Loucy (cell line): ENCODE data around the gene PIGU.

Source experiments
- H2AFZ ChIP-seq: fragments of 200-600 bp; sonication (generic); 2 replicates; pipeline ENCODE4 v1.6.0; 2016; ENCODE audit warnings: antibody characterized with exemption, mild to moderate bottlenecking, low read length, moderate library complexity
- H3F3A ChIP-seq: fragments of 200-600 bp; 2 replicates; pipeline ENCODE4 v1.6.0; 2016; ENCODE audit warnings: antibody characterized with exemption, low read depth, mild to moderate bottlenecking
- H3K27me3 ChIP-seq: fragments of 200-600 bp; sonication (generic); 2 replicates; pipeline ENCODE4 v1.6.1; 2014; ENCODE audit warnings: low read length, mild to moderate bottlenecking; ENCODE audit not compliant: insufficient read depth, poor library complexity, severe bottlenecking
- H3K36me3 ChIP-seq: fragments of 200-600 bp; sonication (generic); 2 replicates; pipeline ENCODE4 v1.6.1; 2016; ENCODE audit warnings: low read length; ENCODE audit not compliant: insufficient read depth
- H3K4me1 ChIP-seq: fragments of 200-600 bp; sonication (generic); 2 replicates; pipeline ENCODE4 v1.5.1; 2014; ENCODE audit warnings: low read length, mild to moderate bottlenecking; ENCODE audit not compliant: insufficient read depth, poor library complexity, severe bottlenecking
- H3K4me2 ChIP-seq: fragments of 200-600 bp; sonication (generic); 2 replicates; pipeline ENCODE4 v1.6.0; 2014; ENCODE audit warnings: antibody characterized with exemption, low read length, low read depth, mild to moderate bottlenecking; ENCODE audit not compliant: poor library complexity, severe bottlenecking
- H3K4me3 ChIP-seq: fragments of 200-600 bp; sonication (generic); 2 replicates; pipeline ENCODE4 v1.5.1; 2014; ENCODE audit warnings: low read length, mild to moderate bottlenecking, mixed read lengths; ENCODE audit not compliant: poor library complexity, severe bottlenecking
- H3K79me2 ChIP-seq: fragments of 200-600 bp; sonication (generic); 2 replicates; pipeline ENCODE4 v1.6.1; 2014; ENCODE audit warnings: low read length; ENCODE audit not compliant: insufficient read depth
- H3K9ac ChIP-seq: fragments of 200-600 bp; sonication (generic); 2 replicates; pipeline ENCODE4 v1.6.0; 2014; ENCODE audit warnings: mild to moderate bottlenecking, low read depth, low read length, moderate library complexity; ENCODE audit not compliant: poor library complexity, severe bottlenecking
- H3K9me2 ChIP-seq: fragments of 200-600 bp; sonication (generic); replicated peaks from 2 replicates; pipeline ENCODE4 v1.6.1; 2016; ENCODE audit warnings: low read depth, low read length, mixed read lengths
- H3K9me3 ChIP-seq: fragments of 200-600 bp; sonication (generic); 2 replicates; pipeline ENCODE4 v1.6.1; 2014; ENCODE audit warnings: mild to moderate bottlenecking, antibody characterized with exemption, low read length, low read depth; ENCODE audit not compliant: insufficient read depth
- H4K20me1 ChIP-seq: fragments of 200-600 bp; sonication (generic); 2 replicates; pipeline ENCODE4 v1.6.0; 2014; ENCODE audit warnings: antibody characterized with exemption, low read length, mild to moderate bottlenecking; ENCODE audit not compliant: insufficient read depth, poor library complexity, severe bottlenecking
- EZH2phosphoT487 ChIP-seq: fragments of 200-600 bp; IDR thresholded peaks from 2 replicates; pipeline ENCODE4 v1.6.1; 2018; ENCODE audit warnings: antibody characterized with exemption, mild to moderate bottlenecking, moderate library complexity, borderline replicate concordance
- TF ChIP-seq, protein P1 (sequence below): fragments of 200-600 bp; sonication (generic); conservative IDR thresholded peaks from 2 replicates; pipeline ENCODE4 v1.5.1; 2014; ENCODE audit warnings: mild to moderate bottlenecking, antibody characterized with exemption, low read length

PIGU gene

DNA sequence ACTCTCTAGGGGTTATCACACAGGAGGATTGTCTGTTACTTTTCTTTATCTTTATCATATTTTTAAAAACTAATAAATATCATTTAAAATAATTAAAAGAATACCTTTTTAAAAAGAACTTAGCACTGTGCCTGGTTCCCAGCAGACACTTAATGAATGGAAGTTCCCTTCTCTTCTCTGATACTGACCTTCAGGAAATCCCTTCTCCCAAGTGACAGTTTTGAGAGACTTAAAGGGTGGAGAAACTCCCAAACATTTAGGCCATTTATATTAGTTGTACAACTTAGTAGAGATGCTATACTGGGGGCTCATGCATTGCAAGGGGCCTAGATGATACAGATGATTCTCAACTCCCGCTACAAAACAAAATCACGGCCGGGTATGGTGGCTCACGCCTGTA is 99.8 kb downstream of the PIGU start:
- H3K4me3 ChIP-seq: no peak overlapping the region
- H3K36me3 ChIP-seq: peaks cover 18% of the 10 kb centered on the region; the same call in 1 of the 2 replicates
- no peaks in the 10 kb centered on the region for H3F3A ChIP-seq
- no peaks in the 10 kb centered on the region for H3K9me2 ChIP-seq
- TF ChIP-seq, protein P1, sequence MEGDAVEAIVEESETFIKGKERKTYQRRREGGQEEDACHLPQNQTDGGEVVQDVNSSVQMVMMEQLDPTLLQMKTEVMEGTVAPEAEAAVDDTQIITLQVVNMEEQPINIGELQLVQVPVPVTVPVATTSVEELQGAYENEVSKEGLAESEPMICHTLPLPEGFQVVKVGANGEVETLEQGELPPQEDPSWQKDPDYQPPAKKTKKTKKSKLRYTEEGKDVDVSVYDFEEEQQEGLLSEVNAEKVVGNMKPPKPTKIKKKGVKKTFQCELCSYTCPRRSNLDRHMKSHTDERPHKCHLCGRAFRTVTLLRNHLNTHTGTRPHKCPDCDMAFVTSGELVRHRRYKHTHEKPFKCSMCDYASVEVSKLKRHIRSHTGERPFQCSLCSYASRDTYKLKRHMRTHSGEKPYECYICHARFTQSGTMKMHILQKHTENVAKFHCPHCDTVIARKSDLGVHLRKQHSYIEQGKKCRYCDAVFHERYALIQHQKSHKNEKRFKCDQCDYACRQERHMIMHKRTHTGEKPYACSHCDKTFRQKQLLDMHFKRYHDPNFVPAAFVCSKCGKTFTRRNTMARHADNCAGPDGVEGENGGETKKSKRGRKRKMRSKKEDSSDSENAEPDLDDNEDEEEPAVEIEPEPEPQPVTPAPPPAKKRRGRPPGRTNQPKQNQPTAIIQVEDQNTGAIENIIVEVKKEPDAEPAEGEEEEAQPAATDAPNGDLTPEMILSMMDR: no peak
- TF ChIP-seq EZH2phosphoT487: no peak
- H3K27me3 ChIP-seq: no peaks in the 10 kb centered on the region
- H2AFZ ChIP-seq: no peak overlapping the region
- no peak overlapping the region for H3K9ac ChIP-seq
- H4K20me1 ChIP-seq: no peaks in the 10 kb centered on the region
- H3K4me1 ChIP-seq: no peaks in the 10 kb centered on the region
- no peaks in the 10 kb centered on the region for H3K79me2 ChIP-seq
- H3K4me2 ChIP-seq: no peak overlapping the region
- no peaks in the 10 kb centered on the region for H3K9me3 ChIP-seq

DNA sequence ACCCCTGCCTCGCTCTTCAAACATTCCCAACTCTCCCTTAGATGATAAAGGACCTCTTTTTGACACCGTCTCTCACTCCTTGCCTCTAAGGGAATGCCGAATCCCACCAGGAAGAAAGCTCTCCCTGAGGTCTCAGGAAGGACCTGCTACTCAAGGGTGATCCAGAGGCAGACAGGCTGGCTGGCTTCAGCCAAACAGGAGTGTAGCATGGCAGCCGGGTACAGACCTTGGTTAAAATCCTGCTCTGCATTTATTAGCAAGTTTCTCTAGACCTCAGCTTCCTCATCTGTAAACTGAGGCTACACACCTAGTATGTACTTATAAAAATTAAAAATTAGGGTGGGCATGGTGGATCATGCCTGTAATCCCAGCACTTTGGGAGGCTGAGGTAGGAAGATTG is 101.1 kb downstream of the PIGU start:
- no peaks in the 10 kb centered on the region for H3K9me3 ChIP-seq

DNA sequence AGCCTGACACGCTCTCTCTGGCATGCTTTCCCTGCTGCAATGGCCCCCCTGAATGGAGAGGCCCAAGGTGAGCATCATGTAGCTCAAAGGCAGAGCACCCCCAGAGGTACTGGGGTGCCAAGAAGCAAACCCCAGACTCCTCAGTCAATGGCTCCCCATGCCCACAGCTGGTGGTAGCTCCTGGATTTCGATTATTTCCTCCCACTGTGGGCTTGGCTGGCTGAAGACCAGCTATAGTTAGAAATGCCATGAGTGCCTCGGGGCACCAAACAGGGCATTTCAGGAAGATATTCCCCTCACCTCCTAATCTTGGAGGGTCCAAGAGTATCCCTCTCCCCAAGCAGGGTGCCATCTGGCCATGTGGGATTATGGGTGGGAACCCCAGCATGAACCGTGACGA is 101.6 kb downstream of the PIGU start:
- H3K36me3 ChIP-seq: peaks cover 9% of the 10 kb centered on the region; the same call in 1 of the 2 replicates
- no peaks in the 10 kb centered on the region for H3F3A ChIP-seq
- H3K9ac ChIP-seq: no peak overlapping the region
- H3K4me1 ChIP-seq: peaks cover 10% of the 10 kb centered on the region
- no peaks in the 10 kb centered on the region for H3K79me2 ChIP-seq
- H3K27me3 ChIP-seq: no peaks in the 10 kb centered on the region
- H4K20me1 ChIP-seq: no peaks in the 10 kb centered on the region
- H3K4me2 ChIP-seq: no peak overlapping the region
- H3K9me2 ChIP-seq: no peaks in the 10 kb centered on the region
- H3K4me3 ChIP-seq: no peak overlapping the region
- H3K9me3 ChIP-seq: no peaks in the 10 kb centered on the region
- H2AFZ ChIP-seq: no peak overlapping the region
- TF ChIP-seq EZH2phosphoT487: no peak
- TF ChIP-seq, protein P1: no peak

More for the DNA sequence above, 101.1 kb downstream of the PIGU start:
- no peaks in the 10 kb centered on the region for H3K27me3 ChIP-seq
- no peak for TF ChIP-seq EZH2phosphoT487
- TF ChIP-seq, protein P1: no peak
- H4K20me1 ChIP-seq: no peaks in the 10 kb centered on the region
- H3K36me3 ChIP-seq: peaks cover 11% of the 10 kb centered on the region; the same call in 1 of the 2 replicates
- no peak overlapping the region for H2AFZ ChIP-seq
- H3F3A ChIP-seq: no peaks in the 10 kb centered on the region
- peaks cover 10% of the 10 kb centered on the region for H3K4me1 ChIP-seq
- H3K9me2 ChIP-seq: no peaks in the 10 kb centered on the region
- H3K79me2 ChIP-seq: no peaks in the 10 kb centered on the region
- no peak overlapping the region for H3K9ac ChIP-seq
- no peak overlapping the region for H3K4me2 ChIP-seq
- no peak overlapping the region for H3K4me3 ChIP-seq
